NCI-H128 (cell line): ENCODE data around the gene NLE1.

ENCODE experiments used
- DNase-seq: peaks from one replicate; lab custom pipeline; 2025; ENCODE audit not compliant: unreplicated experiment; lab: John Stamatoyannopoulos, UW

NLE1 gene

GRCh38 chr17:35088356-35088880, 53.7 kb downstream of the NLE1 start:
- DNase-seq = no peak

DNA sequence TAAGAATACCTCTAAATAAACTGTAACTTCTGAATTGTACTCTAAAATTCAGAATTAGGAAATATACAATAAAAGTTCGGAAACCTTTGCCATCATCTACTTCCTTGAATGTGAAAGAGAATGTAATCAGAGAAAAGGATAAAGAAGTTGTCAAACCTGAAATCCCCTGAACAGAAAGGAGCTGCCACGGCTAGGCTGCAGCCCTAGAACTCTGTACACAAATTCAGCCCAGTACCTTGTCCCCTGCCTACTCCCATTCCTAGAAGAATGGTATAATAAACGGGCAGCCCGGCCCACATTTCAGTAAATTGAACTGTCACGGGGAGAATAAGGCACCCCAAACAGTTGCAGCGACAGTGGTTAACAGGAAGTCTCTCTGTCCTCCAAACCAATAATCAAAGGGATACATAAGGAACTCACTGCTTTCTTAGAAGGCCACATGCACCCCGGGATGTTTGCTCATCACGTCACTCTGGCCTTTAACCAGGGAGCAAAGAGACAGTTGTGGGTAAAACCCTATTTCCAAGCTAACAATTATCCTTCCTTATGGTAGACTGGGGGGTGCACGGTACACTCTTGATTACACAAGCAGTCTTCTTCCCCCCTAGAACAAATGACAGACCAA, 54.3 kb downstream of the NLE1 start:
- DNase-seq = no peak

DNA sequence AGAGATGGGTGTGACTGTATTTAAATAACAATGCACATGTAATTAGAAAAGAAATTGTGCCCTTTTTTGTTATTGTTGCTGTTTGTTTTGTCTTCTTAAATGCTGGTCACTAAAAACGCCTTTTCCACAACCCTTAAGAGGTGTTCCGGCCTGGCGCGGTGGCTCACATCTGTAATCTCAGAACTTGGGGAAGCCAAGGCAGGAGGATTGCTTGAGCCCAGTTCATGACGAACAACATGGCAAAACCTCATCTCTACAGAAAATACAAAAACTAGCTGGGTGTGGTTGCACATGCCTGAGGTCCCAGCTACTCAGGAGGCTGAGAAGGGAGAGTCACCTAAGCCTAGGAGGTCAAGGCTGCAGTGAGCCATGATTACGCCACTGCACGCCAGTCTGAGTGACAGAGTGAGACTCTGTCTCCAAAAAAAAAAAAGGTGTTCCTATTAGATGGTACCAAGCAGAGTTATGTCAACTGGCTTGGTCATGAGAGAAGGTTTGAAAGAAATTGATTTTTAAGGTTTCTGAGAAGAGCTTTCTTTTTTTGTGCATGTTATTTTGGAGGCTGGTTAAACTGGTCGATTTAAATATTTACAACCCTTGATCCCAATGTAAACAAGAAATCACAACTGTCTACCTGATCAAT, 55.1 kb downstream of the NLE1 start:
- DNase-seq = no peak

GRCh38 chr17:35086164-35086563, 55.9 kb downstream of the NLE1 start:
- DNase-seq = no peak

GRCh38 chr17:35084987-35085386, 57.1 kb downstream of the NLE1 start:
- DNase-seq = no peak

- DNase-seq = no peak
These were observed 59.0 kb downstream of the NLE1 start for GRCh38 chr17:35083071-35083470.

GRCh38 chr17:35082073-35082657, 59.9 kb downstream of the NLE1 start:
- DNase-seq = no peak

DNA sequence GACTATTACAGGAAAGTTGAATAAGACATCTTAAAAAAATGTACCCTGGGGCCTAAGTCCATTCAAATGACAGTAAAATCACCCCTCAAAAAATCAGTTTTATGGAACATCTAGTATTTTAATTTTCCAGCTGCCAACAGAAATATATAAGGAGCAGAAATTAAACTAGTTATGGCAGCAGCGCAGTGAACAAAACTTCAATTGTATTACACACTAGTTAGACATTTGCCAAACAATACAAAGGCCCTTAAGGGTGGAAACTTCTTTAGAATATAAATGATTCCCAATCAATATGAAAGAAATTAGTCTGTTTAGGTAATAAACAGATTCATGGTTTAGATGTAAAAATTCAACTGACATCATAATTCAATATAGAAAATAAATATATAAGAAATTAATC, 60.5 kb downstream of the NLE1 start:
- DNase-seq = no peak

DNA sequence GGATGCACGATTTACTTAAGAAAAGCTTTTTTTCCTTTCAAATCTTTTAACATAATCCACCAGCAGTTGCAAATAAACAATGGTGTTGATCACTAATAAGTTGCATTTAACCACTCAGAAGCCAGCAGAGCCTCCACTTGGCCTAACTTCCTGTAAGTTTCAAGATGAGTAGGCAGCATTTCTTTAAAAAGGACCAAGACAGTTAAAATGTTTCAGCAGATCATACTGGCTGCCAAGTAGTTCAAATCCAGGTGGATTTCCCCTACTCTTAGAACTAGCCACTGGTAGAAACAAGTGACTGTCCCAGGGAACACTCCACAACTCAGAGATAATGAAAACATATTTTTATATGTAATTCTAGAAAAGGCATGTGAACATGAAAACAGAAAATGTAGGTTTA, 61.6 kb downstream of the NLE1 start:
- DNase-seq = no peak

- DNase-seq = no peak
These were observed 62.3 kb downstream of the NLE1 start for GRCh38 chr17:35079547-35080423.
